Measurements from ENCODE around the gene PLA2G4D. TPM values are rescaled to one million over a fixed set of nuclear protein-coding genes. Genes with fewer than 3 reads are reported as not detected.
A peak's percentile ranks its signal among the peaks of the same experiment; 100 is the strongest.
"Not testable (repeated sequence)": the region's sequence is repeated elsewhere in the genome, so short reads cannot be mapped to it uniquely, and the experiment has no call there.

The PLA2G4D gene
- total RNA-seq, 1 donor from 2014 or later = not detected

- intact Hi-C loops (cut with DNase I) = no loop called here
- DNase-seq (ENCODE audit: low spot score) (no peak), ATAC-seq (no peak)
Measured at GRCh38 chr15:42097018-42097417, 2.7 kb upstream of the PLA2G4D start.

GRCh38 chr15:42093966-42094365, 396 bp downstream of the PLA2G4D start:
- DNase-seq (ENCODE audit: low spot score) (no peak), ATAC-seq (no peak)
- intact Hi-C loops (cut with DNase I) = no loop called here

GRCh38 chr15:42092398-42093318, 1.7 kb downstream of the PLA2G4D start:
- ATAC-seq (peak; percentile 83), DNase-seq (ENCODE audit: low spot score) (peak; percentile 57)
- intact Hi-C loops (cut with DNase I) = no loop called here

GRCh38 chr15:42091753-42092397, 2.5 kb downstream of the PLA2G4D start:
- ATAC-seq; intact Hi-C loops (cut with DNase I); DNase-seq (ENCODE audit: low spot score): not testable (repeated sequence)

- ATAC-seq = no peak
- intact Hi-C loops (cut with DNase I) = no loop called here
Measured at GRCh38 chr15:42090781-42091180, 3.6 kb downstream of the PLA2G4D start.

GRCh38 chr15:42090370-42090769, 4.0 kb downstream of the PLA2G4D start:
- no peak for ATAC-seq
- DNase-seq (ENCODE audit: low spot score) = no peak
- intact Hi-C loops (cut with DNase I) = no loop called here

More at GRCh38 chr15:42090781-42091180, 3.6 kb downstream of the PLA2G4D start:
- no peak for DNase-seq (ENCODE audit: low spot score)

GRCh38 chr15:42089942-42090341, 4.4 kb downstream of the PLA2G4D start:
- intact Hi-C loops (cut with DNase I) = loop anchor here (10.0 kb wide), 1 partner anchor 105 kb away; no protein-coding TSS in a partner anchor
- no peak for ATAC-seq
- DNase-seq (ENCODE audit: low spot score) = no peak

- intact Hi-C loops (cut with DNase I) = loop anchor here (10.0 kb wide), 1 partner anchor 104 kb away; no protein-coding TSS in a partner anchor
- DNase-seq (ENCODE audit: low spot score) = no peak
Measured at GRCh38 chr15:42088801-42089640, 5.3 kb downstream of the PLA2G4D start.

GRCh38 chr15:42087926-42088800, 6.2 kb downstream of the PLA2G4D start:
- ATAC-seq (no peak), DNase-seq (ENCODE audit: low spot score) (no peak)
- intact Hi-C loops (cut with DNase I) = loop anchor here (10.0 kb wide), 1 partner anchor 103 kb away; no protein-coding TSS in a partner anchor

More at GRCh38 chr15:42088801-42089640, 5.3 kb downstream of the PLA2G4D start:
- no peak for ATAC-seq

GRCh38 chr15:42087460-42087859, 6.9 kb downstream of the PLA2G4D start:
- ATAC-seq (no peak), DNase-seq (ENCODE audit: low spot score) (no peak)
- intact Hi-C loops (cut with DNase I) = loop anchor here (10.0 kb wide), 1 partner anchor 103 kb away; no protein-coding TSS in a partner anchor

GRCh38 chr15:42085721-42086120, 8.6 kb downstream of the PLA2G4D start:
- no peak for ATAC-seq
- no peak for DNase-seq (ENCODE audit: low spot score)
- intact Hi-C loops (cut with DNase I) = loop anchor here (10.0 kb wide), 1 partner anchor 101 kb away; no protein-coding TSS in a partner anchor

GRCh38 chr15:42085236-42085605, 9.1 kb downstream of the PLA2G4D start:
- intact Hi-C loops (cut with DNase I) = loop anchor here (10.0 kb wide), 1 partner anchor 100 kb away; no protein-coding TSS in a partner anchor
- ATAC-seq (no peak), DNase-seq (ENCODE audit: low spot score) (no peak)

GRCh38 chr15:42084465-42085235, 9.7 kb downstream of the PLA2G4D start:
- ATAC-seq = peak; percentile 78
- intact Hi-C loops (cut with DNase I) = loop anchor here (10.0 kb wide), 1 partner anchor 100 kb away; no protein-coding TSS in a partner anchor

GRCh38 chr15:42083916-42084315, 10.4 kb downstream of the PLA2G4D start:
- no peak for DNase-seq (ENCODE audit: low spot score)
- ATAC-seq = no peak
- intact Hi-C loops (cut with DNase I) = loop anchor here (10.0 kb wide), 1 partner anchor 99 kb away; no protein-coding TSS in a partner anchor

More at GRCh38 chr15:42084465-42085235, 9.7 kb downstream of the PLA2G4D start:
- peak; percentile 78 for DNase-seq (ENCODE audit: low spot score)

- DNase-seq (ENCODE audit: low spot score) (peak; percentile 37), ATAC-seq (no peak)
- intact Hi-C loops (cut with DNase I) = loop anchor here (10.0 kb wide), 1 partner anchor 99 kb away; no protein-coding TSS in a partner anchor
Measured at GRCh38 chr15:42083605-42083908, 10.8 kb downstream of the PLA2G4D start.

- peak; percentile 55 for DNase-seq (ENCODE audit: low spot score)
Measured at GRCh38 chr15:42082823-42083604, 11.3 kb downstream of the PLA2G4D start.

More at GRCh38 chr15:42082823-42083604, 11.3 kb downstream of the PLA2G4D start:
- no peak for ATAC-seq
- intact Hi-C loops (cut with DNase I) = loop anchor here (10.0 kb wide), 1 partner anchor 98 kb away; no protein-coding TSS in a partner anchor
